Liver (tissue), 3 donors: ENCODE data around the gene PARVG.

Source experiments
- FOXA2 ChIP-seq: IDR thresholded peaks from 2 replicates; pipeline ENCODE4 v1.6.1; 2016; ENCODE audit warnings: antibody characterized with exemption
- GABPA ChIP-seq, 2 donors: IDR thresholded peaks in 1 of 2; conservative IDR thresholded peaks in 1 of 2; 2 replicates each; pipeline ENCODE4 v1.6.1; 2016; ENCODE audit warnings: antibody characterized with exemption in 2 of 2, mild to moderate bottlenecking in 1 of 2, moderate library complexity in 1 of 2
- JUND ChIP-seq, 2 donors: IDR thresholded peaks; 2 replicates each; pipeline ENCODE4 v1.6.1; 2016; ENCODE audit warnings: antibody characterized with exemption in 2 of 2
- RAD21 ChIP-seq, 2 donors: IDR thresholded peaks; 2 replicates each; pipeline ENCODE4 v1.6.1; 2016; ENCODE audit warnings: antibody characterized with exemption in 2 of 2, mild to moderate bottlenecking in 2 of 2
- TAF1 ChIP-seq: conservative IDR thresholded peaks from 2 replicates; pipeline ENCODE4 v1.6.1; 2016; ENCODE audit warnings: antibody characterized with exemption, mild to moderate bottlenecking
- YY1 ChIP-seq: IDR thresholded peaks from 2 replicates; pipeline ENCODE4 v1.6.1; 2016; ENCODE audit warnings: antibody characterized with exemption, mild to moderate bottlenecking
- TF ChIP-seq, protein P1 (sequence below): fragments of 150-350 bp; IDR thresholded peaks from 2 replicates; pipeline ENCODE4 v1.5.1; 2017; ENCODE audit warnings: improper control_type of control experiment, low read depth, low read length; ENCODE audit not compliant: missing input control
- TF ChIP-seq, protein P2 (sequence below): IDR thresholded peaks from 2 replicates; pipeline ENCODE4 v1.6.1; 2016; ENCODE audit warnings: antibody characterized with exemption, mild to moderate bottlenecking
- TF ChIP-seq, protein P3 (sequence below): IDR thresholded peaks from 2 replicates; pipeline ENCODE4 v1.6.1; 2016; ENCODE audit warnings: antibody characterized with exemption
- donor health status: healthy.
- donor health status: healthy.

DNA sequence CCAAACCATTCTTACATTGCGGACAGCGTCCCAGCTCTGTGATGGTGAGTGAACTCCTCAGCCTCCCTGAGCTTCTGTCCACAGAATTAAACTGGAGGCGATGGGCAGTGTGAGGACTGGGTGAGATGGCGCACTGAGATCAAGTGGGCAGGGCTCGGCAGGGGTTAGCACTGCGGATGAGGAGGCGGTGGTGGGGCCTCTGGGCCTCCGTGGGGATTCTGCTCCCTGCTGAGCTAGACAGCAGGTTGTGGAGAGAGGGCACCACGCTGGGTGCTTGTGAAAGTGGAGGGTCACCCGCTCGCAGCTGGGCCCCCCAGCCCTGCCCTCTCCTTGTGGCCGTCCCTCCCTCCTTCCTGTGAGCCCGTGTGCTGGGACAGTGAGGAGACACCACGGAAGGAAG lies 25.6 kb upstream of the PARVG start:
- TF ChIP-seq, protein P1, sequence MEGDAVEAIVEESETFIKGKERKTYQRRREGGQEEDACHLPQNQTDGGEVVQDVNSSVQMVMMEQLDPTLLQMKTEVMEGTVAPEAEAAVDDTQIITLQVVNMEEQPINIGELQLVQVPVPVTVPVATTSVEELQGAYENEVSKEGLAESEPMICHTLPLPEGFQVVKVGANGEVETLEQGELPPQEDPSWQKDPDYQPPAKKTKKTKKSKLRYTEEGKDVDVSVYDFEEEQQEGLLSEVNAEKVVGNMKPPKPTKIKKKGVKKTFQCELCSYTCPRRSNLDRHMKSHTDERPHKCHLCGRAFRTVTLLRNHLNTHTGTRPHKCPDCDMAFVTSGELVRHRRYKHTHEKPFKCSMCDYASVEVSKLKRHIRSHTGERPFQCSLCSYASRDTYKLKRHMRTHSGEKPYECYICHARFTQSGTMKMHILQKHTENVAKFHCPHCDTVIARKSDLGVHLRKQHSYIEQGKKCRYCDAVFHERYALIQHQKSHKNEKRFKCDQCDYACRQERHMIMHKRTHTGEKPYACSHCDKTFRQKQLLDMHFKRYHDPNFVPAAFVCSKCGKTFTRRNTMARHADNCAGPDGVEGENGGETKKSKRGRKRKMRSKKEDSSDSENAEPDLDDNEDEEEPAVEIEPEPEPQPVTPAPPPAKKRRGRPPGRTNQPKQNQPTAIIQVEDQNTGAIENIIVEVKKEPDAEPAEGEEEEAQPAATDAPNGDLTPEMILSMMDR: no peak
- TF ChIP-seq TAF1 (no peak), FOXA2 (no peak), GABPA (IDR thresholded peaks at IDR 0.05 in 1 of 2, conservative IDR thresholded peaks at IDR 0.05 in 1 of 2) (no peak), JUND (IDR thresholded peaks at IDR 0.05) (no peak), YY1 (no peak), RAD21 (IDR thresholded peaks at IDR 0.05) (no peak)
- TF ChIP-seq, protein P2, sequence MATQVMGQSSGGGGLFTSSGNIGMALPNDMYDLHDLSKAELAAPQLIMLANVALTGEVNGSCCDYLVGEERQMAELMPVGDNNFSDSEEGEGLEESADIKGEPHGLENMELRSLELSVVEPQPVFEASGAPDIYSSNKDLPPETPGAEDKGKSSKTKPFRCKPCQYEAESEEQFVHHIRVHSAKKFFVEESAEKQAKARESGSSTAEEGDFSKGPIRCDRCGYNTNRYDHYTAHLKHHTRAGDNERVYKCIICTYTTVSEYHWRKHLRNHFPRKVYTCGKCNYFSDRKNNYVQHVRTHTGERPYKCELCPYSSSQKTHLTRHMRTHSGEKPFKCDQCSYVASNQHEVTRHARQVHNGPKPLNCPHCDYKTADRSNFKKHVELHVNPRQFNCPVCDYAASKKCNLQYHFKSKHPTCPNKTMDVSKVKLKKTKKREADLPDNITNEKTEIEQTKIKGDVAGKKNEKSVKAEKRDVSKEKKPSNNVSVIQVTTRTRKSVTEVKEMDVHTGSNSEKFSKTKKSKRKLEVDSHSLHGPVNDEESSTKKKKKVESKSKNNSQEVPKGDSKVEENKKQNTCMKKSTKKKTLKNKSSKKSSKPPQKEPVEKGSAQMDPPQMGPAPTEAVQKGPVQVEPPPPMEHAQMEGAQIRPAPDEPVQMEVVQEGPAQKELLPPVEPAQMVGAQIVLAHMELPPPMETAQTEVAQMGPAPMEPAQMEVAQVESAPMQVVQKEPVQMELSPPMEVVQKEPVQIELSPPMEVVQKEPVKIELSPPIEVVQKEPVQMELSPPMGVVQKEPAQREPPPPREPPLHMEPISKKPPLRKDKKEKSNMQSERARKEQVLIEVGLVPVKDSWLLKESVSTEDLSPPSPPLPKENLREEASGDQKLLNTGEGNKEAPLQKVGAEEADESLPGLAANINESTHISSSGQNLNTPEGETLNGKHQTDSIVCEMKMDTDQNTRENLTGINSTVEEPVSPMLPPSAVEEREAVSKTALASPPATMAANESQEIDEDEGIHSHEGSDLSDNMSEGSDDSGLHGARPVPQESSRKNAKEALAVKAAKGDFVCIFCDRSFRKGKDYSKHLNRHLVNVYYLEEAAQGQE: no peak
- TF ChIP-seq, protein P3, sequence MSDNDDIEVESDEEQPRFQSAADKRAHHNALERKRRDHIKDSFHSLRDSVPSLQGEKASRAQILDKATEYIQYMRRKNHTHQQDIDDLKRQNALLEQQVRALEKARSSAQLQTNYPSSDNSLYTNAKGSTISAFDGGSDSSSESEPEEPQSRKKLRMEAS: no peak
